Stomach (tissue), 4 donors: ENCODE measurements around the gene LRRC74B.

Experiments
- POLR2A ChIP-seq, 4 donors: fragments of 450-650 bp; IDR thresholded peaks; one replicate each; pipeline ENCODE4 v1.6.1; 2016; ENCODE audit warnings: antibody characterized with exemption in 4 of 4, control low read depth in 2 of 4, mild to moderate bottlenecking in 1 of 4, moderate library complexity in 1 of 4
- TF ChIP-seq, protein P1 (sequence below), 7 experiments: fragments of 450-650 bp in 4 of 7; fragments of 200-600 bp in 3 of 7; sonication (generic) in 3 of 7; IDR thresholded peaks; one replicate each; pipeline ENCODE4 v1.5.1; 2016 to 2019; ENCODE audit warnings: antibody characterized with exemption in 7 of 7, control low read depth in 2 of 7, mild to moderate bottlenecking in 1 of 7

DNA sequence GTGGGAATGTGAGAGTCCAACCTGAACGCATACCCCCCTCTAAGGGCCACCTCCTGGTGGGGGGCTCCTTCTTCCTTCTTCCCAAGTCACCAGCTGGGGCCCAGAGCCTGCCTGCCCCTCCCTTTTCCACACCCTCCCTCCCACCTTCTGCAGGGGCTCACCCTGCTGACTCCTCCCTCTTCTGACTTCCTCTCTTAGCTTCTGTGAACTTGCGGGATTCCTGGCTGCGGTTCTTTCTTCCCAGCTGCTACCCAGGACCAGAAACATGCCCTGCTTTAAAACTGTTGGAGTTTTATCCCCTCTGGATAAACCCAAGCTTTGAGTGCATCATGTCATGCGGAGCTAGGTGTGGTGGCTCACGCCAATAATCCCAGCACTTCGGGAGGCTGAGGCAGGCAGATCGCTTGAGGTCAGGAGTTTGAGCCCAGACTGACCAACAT lies 10.2 kb downstream of the LRRC74B start:
- TF ChIP-seq, protein P1, sequence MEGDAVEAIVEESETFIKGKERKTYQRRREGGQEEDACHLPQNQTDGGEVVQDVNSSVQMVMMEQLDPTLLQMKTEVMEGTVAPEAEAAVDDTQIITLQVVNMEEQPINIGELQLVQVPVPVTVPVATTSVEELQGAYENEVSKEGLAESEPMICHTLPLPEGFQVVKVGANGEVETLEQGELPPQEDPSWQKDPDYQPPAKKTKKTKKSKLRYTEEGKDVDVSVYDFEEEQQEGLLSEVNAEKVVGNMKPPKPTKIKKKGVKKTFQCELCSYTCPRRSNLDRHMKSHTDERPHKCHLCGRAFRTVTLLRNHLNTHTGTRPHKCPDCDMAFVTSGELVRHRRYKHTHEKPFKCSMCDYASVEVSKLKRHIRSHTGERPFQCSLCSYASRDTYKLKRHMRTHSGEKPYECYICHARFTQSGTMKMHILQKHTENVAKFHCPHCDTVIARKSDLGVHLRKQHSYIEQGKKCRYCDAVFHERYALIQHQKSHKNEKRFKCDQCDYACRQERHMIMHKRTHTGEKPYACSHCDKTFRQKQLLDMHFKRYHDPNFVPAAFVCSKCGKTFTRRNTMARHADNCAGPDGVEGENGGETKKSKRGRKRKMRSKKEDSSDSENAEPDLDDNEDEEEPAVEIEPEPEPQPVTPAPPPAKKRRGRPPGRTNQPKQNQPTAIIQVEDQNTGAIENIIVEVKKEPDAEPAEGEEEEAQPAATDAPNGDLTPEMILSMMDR (IDR thresholded peaks at IDR 0.05): no peak
- TF ChIP-seq POLR2A (IDR thresholded peaks at IDR 0.05): no peak
